Muscle of leg (tissue), 11 donors: Measurements from ENCODE around the gene PHLDA1. TPM values are rescaled to one million over a fixed set of nuclear protein-coding genes. Genes with fewer than 3 reads are reported as not detected.

ENCODE experiments used
- DNase-seq: peaks from one replicate; pipeline ENCODE4 v3.0.0; 2013
- H3K27ac ChIP-seq: one replicate; pipeline ENCODE4 v1.5.1; 2013; ENCODE audit warnings: mild to moderate bottlenecking, low read length, control low read depth
- H3K27me3 ChIP-seq: one replicate; pipeline ENCODE4 v1.6.1; 2013; ENCODE audit warnings: low read length; ENCODE audit not compliant: control insufficient read depth, insufficient read depth
- H3K36me3 ChIP-seq: one replicate; pipeline ENCODE4 v1.6.1; 2013; ENCODE audit warnings: low read length; ENCODE audit not compliant: control insufficient read depth, insufficient read depth
- H3K4me1 ChIP-seq: one replicate; pipeline ENCODE4 v1.6.1; 2013; ENCODE audit warnings: low read length; ENCODE audit not compliant: control insufficient read depth, insufficient read depth
- H3K4me3 ChIP-seq: one replicate; pipeline ENCODE4 v1.5.1; 2013; ENCODE audit warnings: low read length, control low read depth
- H3K9me3 ChIP-seq: replicated peaks from 2 replicates; pipeline ENCODE4 v1.6.1; 2013; ENCODE audit warnings: low read depth, low read length; ENCODE audit not compliant: control insufficient read depth
- WGBS: methylation state at CpG from one replicate; pipeline ENCODE4 v1.1.5; 2013; ENCODE audit warnings: missing lambda C conversion rate; ENCODE audit not compliant: insufficient coverage; 5-methylcytosine and 5-hydroxymethylcytosine counted together
- polyA plus RNA-seq, 8 donors: library from polyadenylated mRNA; unstranded; fragments of 120-200 nt; gene quantifications; one replicate each; pipeline versions ENCODE4 v1.2.1 to v1.2.3, GENCODE V29; 2013; ENCODE audit warnings: inconsistent platforms in 1 of 8, low replicate concordance in 1 of 8; ENCODE audit not compliant: insufficient read length in 8 of 8, insufficient read depth in 1 of 8
- total RNA-seq: library from RNA; stranded (reverse); fragments of 120-200 nt; gene quantifications from one replicate; pipeline ENCODE4 v1.2.4, GENCODE V29; 2013

PHLDA1 gene
- total and polyA plus RNA-seq, 9 donors, result 15.3 to 42.0 (median 23.8) TPM

GRCh38 chr12:75979181-75979580, 52.4 kb downstream of the PHLDA1 start:
- Histone ChIP-seq H3K36me3 (no peaks in the 10 kb centered on the region), H3K27ac (peak overlapping the region; percentile 58), H3K9me3 (no peaks in the 10 kb centered on the region), H3K27me3 (no peaks in the 10 kb centered on the region), H3K4me3 (no peak overlapping the region), H3K4me1 (peaks cover 25% of the 10 kb centered on the region)
- no peak for DNase-seq
- no CpG with 5 or more reads among the region's 2 CpGs for whole genome bisulfite sequencing

- Histone ChIP-seq H3K36me3 (no peaks in the 10 kb centered on the region), H3K4me1 (peaks cover 25% of the 10 kb centered on the region), H3K27ac (peak overlapping the region; percentile 77), H3K9me3 (no peaks in the 10 kb centered on the region), H3K27me3 (no peaks in the 10 kb centered on the region), H3K4me3 (no peak overlapping the region)
- WGBS, result no CpG with 5 or more reads among the region's 3 CpGs
- no peak for DNase-seq
Observed at GRCh38 chr12:75978677-75979076, 52.9 kb downstream of the PHLDA1 start.

- no peaks in the 10 kb centered on the region for H3K27me3 ChIP-seq
- no peak overlapping the region for H3K4me3 ChIP-seq
- DNase-seq, result peak; percentile 91
- peak overlapping the region; percentile 80 for H3K27ac ChIP-seq
- H3K9me3 ChIP-seq, result no peaks in the 10 kb centered on the region
- H3K4me1 ChIP-seq, result peaks cover 23% of the 10 kb centered on the region
- no peaks in the 10 kb centered on the region for H3K36me3 ChIP-seq
- WGBS, result 65% methylated on average over 2 of the region's 5 CpGs
Observed at GRCh38 chr12:75977952-75978671, 53.5 kb downstream of the PHLDA1 start.

GRCh38 chr12:75977590-75977951, 54.0 kb downstream of the PHLDA1 start:
- H3K4me1 ChIP-seq, result peaks cover 20% of the 10 kb centered on the region

GRCh38 chr12:75976913-75977312, 54.7 kb downstream of the PHLDA1 start:
- Histone ChIP-seq H3K27ac (no peak overlapping the region), H3K4me3 (no peak overlapping the region), H3K36me3 (no peaks in the 10 kb centered on the region), H3K4me1 (peaks cover 19% of the 10 kb centered on the region), H3K9me3 (no peaks in the 10 kb centered on the region), H3K27me3 (no peaks in the 10 kb centered on the region)
- no peak for DNase-seq
- no CpG with 5 or more reads among the region's 3 CpGs for WGBS

More at GRCh38 chr12:75977590-75977951, 54.0 kb downstream of the PHLDA1 start:
- no peak overlapping the region for H3K4me3 ChIP-seq
- H3K36me3 ChIP-seq, result no peaks in the 10 kb centered on the region
- H3K9me3 ChIP-seq, result no peaks in the 10 kb centered on the region
- no peaks in the 10 kb centered on the region for H3K27me3 ChIP-seq
- DNase-seq, result no peak
- peak overlapping the region; percentile 80 for H3K27ac ChIP-seq
- WGBS, result 81% methylated on average over 2 of the region's 5 CpGs

- no peaks in the 10 kb centered on the region for H3K36me3 ChIP-seq
- no peaks in the 10 kb centered on the region for H3K27me3 ChIP-seq
- peaks cover 16% of the 10 kb centered on the region for H3K4me1 ChIP-seq
- H3K4me3 ChIP-seq, result no peak overlapping the region
- no peak for DNase-seq
- no peaks in the 10 kb centered on the region for H3K9me3 ChIP-seq
- WGBS, result no CpG with 5 or more reads among the region's 3 CpGs
- no peak overlapping the region for H3K27ac ChIP-seq
Observed at GRCh38 chr12:75976113-75976512, 55.5 kb downstream of the PHLDA1 start.

GRCh38 chr12:75975702-75976101, 55.9 kb downstream of the PHLDA1 start:
- H3K27me3 ChIP-seq, result no peaks in the 10 kb centered on the region
- WGBS, result no CpG with 5 or more reads among the region's 2 CpGs
- H3K9me3 ChIP-seq, result no peaks in the 10 kb centered on the region
- H3K27ac ChIP-seq, result no peak overlapping the region
- DNase-seq, result no peak
- H3K4me1 ChIP-seq, result peaks cover 16% of the 10 kb centered on the region
- H3K36me3 ChIP-seq, result no peaks in the 10 kb centered on the region
- H3K4me3 ChIP-seq, result no peak overlapping the region

Other genes with a start within 250 kb of the PHLDA1 start
- gene NAP1L1, start 52.9 kb upstream of the PHLDA1 start, total RNA-seq, result 204 TPM
- 100 to 1,000 TPM; 422 to 592 (median 483) TPM for gene NAP1L1, start 52.9 kb upstream of the PHLDA1 start, polyA plus RNA-seq